Ovary (tissue), 9 donors: ENCODE measurements around the gene LEMD3. TPM values are rescaled to one million over a fixed set of nuclear protein-coding genes. Genes with fewer than 3 reads are reported as not detected.

Experiments used
- DNase-seq, 5 donors: peaks; one replicate each; pipeline ENCODE4 v3.0.0-alpha.2; 2019 to 2020
- H3K27ac ChIP-seq, 2 donors: fragments of 200-600 bp; one replicate each; pipeline versions ENCODE4 v1.5.1 to v1.8.0; 2019 to 2022
- H3K27me3 ChIP-seq: fragments of 200-600 bp; one replicate; pipeline ENCODE4 v1.8.0; 2022
- H3K36me3 ChIP-seq: fragments of 200-600 bp; sonication (generic); one replicate; pipeline ENCODE4 v1.5.1; 2019
- H3K4me1 ChIP-seq: one replicate; pipeline ENCODE4 v1.8.1; 2013; ENCODE audit warnings: mild to moderate bottlenecking, moderate library complexity; ENCODE audit not compliant: insufficient read depth
- H3K4me3 ChIP-seq: fragments of 200-600 bp; sonication (generic); one replicate; pipeline ENCODE4 v1.5.1; 2017
- H3K9me3 ChIP-seq, 2 donors: fragments of 200-600 bp in 1 of 2; sonication (generic) in 1 of 2; one replicate each; pipeline versions ENCODE4 v1.5.1 to v1.8.1; 2013 to 2019; ENCODE audit warnings: mild to moderate bottlenecking in 1 of 2, moderate library complexity in 1 of 2
- EP300 ChIP-seq: sonication (generic); formaldehyde crosslinking; IDR thresholded peaks from one replicate; pipeline ENCODE4 v1.6.1; 2017; ENCODE audit warnings: antibody characterized with exemption
- POLR2A ChIP-seq: fragments of 450-650 bp; IDR thresholded peaks from one replicate; pipeline ENCODE4 v1.6.1; 2017; ENCODE audit warnings: antibody characterized with exemption, mild to moderate bottlenecking, moderate library complexity
- WGBS, 3 donors: extraction: QIAGEN DNeasy Blood & Tissue Kit in 1 of 3; methylation state at CpG; one replicate each; pipeline versions ENCODE4 v1.1.5 to v1.1.7; 2013 to 2017; 5-methylcytosine and 5-hydroxymethylcytosine counted together
- intact Hi-C, 4 donors: fragments of 100-400 bp; cut with DNase I; formaldehyde crosslinking; loops; one replicate each; pipeline versions ENCODE4 v1.11.0 to v1.15.1; 2022 to 2023
- polyA plus RNA-seq, 2 donors: library from polyadenylated mRNA; stranded (reverse); fragments of 200-250 nt in 1 of 2; fragments of 350-450 nt in 1 of 2; fragmentation: Illumina TruSeq in 1 of 2; extraction: RNeasy Lipid Tissue Mini Kit (QIAGEN cat#74804) in 1 of 2; gene quantifications; one replicate each; pipeline ENCODE4 v1.2.3, GENCODE V29; 2013 to 2014
- total RNA-seq, 7 donors: library from RNA; depleted of rRNA in 2 of 7; stranded (reverse); fragments of >200 nt in 2 of 7; fragmentation: NEBNext Ultra II Directional in 3 of 7; extraction: Animal tissue kit (Norgen Biotek cat#: 25700) in 3 of 7; gene quantifications; one replicate each; pipeline versions ENCODE4 v1.1.0 to v1.2.4, GENCODE V29; 2016 to 2023
- TF ChIP-seq, protein P1 (sequence below), 3 donors: fragments of 450-650 bp in 2 of 3; fragments of 200-600 bp in 1 of 3; IDR thresholded peaks; one replicate each; pipeline versions ENCODE4 v1.5.1 to v1.8.0; 2016 to 2022; ENCODE audit warnings: antibody characterized with exemption in 3 of 3, mild to moderate bottlenecking in 1 of 3
- donor health status: DM: no; HTN: no; CAD: no; lungs with moderate emphysema.
- donor health status: DM: no; HTN: no; CAD: no.
- donor health status: Bipolar disorder and iron deficiency.
- donor health status: DM: yes; HTN: yes; CAD: no.
- donor health status: DM: no; HTN: no; CAD: no.
- donor health status: DM: yes; HTN: yes; CAD: no.

LEMD3 gene
- total and polyA plus RNA-seq, 9 donors, result 11.4 to 34.8 (median 28.3) TPM

DNA sequence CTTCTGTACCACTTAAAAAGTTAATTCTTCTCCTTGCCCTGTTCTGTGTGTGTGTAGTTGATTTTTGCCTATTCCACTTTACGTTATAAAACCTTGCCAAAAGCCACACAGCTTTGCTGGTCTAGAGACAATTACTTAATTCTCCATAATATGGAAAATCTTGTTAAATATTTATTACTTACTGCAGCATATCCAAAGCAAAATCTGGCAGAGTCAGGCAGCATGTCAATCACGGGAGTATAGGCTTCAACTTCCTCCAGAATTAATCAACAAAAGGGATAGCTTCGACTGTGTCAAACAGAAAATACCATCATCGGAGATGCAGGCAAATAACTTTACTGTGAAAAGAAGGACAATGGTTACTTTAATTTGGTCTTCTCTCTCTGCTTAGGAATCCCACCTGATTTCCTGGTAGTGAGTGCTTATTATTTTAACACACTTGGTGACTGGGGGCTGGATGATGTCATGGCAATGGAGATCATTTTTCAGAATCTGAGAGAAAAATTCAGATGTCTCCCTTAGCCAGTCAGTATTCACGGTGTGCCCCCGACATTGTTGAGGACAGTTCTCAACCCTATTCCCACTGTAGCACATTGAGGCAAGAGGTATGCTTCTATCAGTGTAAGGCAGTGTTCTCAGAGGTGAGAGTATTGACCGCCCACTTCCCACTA, 105.4 kb downstream of the LEMD3 start:
- Histone ChIP-seq H3K4me3 (no peak overlapping the region), H3K4me1 (no peaks in the 10 kb centered on the region), H3K27me3 (no peaks in the 10 kb centered on the region), H3K27ac (no peak overlapping the region), H3K36me3 (no peaks in the 10 kb centered on the region), H3K9me3 (no peaks in the 10 kb centered on the region)
- 88 to 89% (median 88%) methylated on average over 7 of the region's 7 CpGs for WGBS, 3 donors
- intact Hi-C loops, result no loop called here
- no peak for DNase-seq
- no peak for TF ChIP-seq EP300
- TF ChIP-seq POLR2A, result no peak
- TF ChIP-seq, protein P1, sequence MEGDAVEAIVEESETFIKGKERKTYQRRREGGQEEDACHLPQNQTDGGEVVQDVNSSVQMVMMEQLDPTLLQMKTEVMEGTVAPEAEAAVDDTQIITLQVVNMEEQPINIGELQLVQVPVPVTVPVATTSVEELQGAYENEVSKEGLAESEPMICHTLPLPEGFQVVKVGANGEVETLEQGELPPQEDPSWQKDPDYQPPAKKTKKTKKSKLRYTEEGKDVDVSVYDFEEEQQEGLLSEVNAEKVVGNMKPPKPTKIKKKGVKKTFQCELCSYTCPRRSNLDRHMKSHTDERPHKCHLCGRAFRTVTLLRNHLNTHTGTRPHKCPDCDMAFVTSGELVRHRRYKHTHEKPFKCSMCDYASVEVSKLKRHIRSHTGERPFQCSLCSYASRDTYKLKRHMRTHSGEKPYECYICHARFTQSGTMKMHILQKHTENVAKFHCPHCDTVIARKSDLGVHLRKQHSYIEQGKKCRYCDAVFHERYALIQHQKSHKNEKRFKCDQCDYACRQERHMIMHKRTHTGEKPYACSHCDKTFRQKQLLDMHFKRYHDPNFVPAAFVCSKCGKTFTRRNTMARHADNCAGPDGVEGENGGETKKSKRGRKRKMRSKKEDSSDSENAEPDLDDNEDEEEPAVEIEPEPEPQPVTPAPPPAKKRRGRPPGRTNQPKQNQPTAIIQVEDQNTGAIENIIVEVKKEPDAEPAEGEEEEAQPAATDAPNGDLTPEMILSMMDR (IDR thresholded peaks at IDR 0.05), result no peak

DNA sequence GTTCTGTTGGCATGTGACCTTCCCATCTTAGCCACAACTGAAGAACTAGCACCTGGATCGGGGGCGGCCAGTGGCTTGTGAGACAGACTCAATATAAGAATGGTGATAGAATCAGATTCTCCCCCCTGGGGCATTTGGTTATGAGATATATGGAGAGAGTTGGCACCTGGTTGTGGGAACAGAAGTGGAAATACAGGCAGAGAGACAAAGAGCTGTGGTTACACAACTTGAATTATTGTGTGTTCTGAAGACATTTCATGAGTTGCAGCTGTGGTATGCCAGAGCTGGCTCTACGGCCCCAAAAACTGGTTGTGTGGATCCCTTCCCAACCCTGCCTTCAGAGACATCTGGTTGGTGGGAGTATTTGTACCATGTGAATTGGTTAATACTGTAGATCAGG, 106.2 kb downstream of the LEMD3 start:
- TF ChIP-seq POLR2A (no peak), EP300 (no peak)
- TF ChIP-seq, protein P1 (IDR thresholded peaks at IDR 0.05), result no peak
- Histone ChIP-seq H3K4me1 (no peaks in the 10 kb centered on the region), H3K36me3 (no peaks in the 10 kb centered on the region), H3K9me3 (no peaks in the 10 kb centered on the region), H3K27me3 (no peaks in the 10 kb centered on the region), H3K4me3 (no peak overlapping the region), H3K27ac (no peak overlapping the region)
- no peak for DNase-seq
- WGBS, 3 donors, result 83 to 91% (median 87%) methylated on average over 3 of the region's 3 CpGs
- intact Hi-C loops, result no loop called here

DNA sequence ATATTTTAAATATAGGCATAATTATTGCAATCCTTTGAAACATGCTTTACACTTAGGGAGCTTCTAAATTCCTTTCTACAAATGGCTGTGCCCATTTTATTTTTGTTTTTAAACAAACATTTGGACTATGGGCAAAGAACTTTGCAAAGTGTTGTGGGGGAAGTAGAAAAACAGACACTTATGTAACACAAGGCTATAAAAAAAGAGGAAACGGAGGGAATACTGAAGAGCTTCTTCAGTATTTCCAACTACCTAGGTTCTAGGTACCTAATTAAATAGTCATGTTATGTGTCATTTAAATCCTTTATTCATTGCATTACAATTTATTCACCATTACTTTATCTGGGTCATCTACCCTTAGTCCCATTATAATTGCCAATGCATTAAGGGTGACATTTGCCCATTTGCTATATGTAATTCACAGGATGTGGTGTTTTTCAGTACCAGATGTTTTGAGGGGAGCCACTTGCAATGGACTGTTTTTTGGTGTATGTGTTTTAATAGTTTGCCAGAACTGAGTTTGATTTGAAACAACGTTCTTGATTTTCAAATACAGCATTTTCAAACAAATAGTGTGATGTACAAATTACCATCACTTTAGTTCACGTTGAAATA, 107.6 kb downstream of the LEMD3 start:
- 60 to 65% (median 63%) methylated on average over 3 of the region's 3 CpGs for WGBS, 3 donors
- Histone ChIP-seq H3K4me1 (no peaks in the 10 kb centered on the region), H3K36me3 (no peaks in the 10 kb centered on the region), H3K27me3 (no peaks in the 10 kb centered on the region), H3K27ac (no peak overlapping the region), H3K9me3 (no peaks in the 10 kb centered on the region), H3K4me3 (no peak overlapping the region)
- DNase-seq, result no peak
- TF ChIP-seq POLR2A (no peak), EP300 (no peak)
- TF ChIP-seq, protein P1 (IDR thresholded peaks at IDR 0.05), result no peak
- intact Hi-C loops, result no loop called here

DNA sequence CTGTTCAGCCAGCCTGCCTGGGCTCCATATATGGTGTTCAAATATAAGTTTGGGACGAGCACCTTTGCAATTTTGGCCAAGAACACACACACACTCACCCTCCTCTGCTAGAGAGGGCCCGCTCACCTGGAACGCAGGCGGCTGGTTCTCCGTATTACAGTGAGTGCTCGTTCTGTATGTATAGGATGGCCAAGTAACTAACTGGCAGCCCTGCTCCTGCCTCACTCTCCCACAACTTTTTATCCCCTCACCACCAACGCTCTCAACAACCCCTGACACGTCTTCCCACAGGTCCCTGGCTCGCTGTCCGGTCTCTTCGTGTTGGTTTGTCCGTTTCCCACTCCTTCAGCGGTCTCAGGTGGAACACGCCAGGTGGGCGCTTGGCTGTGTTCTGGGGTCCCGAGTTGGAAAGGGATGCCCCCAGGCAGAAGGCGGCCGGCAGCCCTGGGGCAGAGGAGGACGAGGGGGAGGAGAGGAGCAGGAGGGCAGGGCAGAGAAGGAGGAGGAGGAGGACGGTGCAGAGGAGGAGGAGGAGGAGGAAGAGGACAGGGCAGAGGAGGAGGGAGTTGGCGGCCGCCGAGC, 108.7 kb downstream of the LEMD3 start:
- Histone ChIP-seq H3K4me1 (no peaks in the 10 kb centered on the region), H3K9me3 (no peaks in the 10 kb centered on the region), H3K36me3 (no peaks in the 10 kb centered on the region), H3K27ac (peak overlapping the region in 1 of 2 donors; percentile 78), H3K4me3 (peak overlapping the region; percentile 98), H3K27me3 (no peaks in the 10 kb centered on the region)
- TF ChIP-seq, protein P1 (IDR thresholded peaks at IDR 0.05), result no peak
- TF ChIP-seq POLR2A (no peak), EP300 (no peak)
- peak in 1 of 5 donors; percentile 18 for DNase-seq
- intact Hi-C loops, result no loop called here
- WGBS, 3 donors, result 13 to 17% (median 16%) methylated on average over 23 of the region's 23 CpGs
